Measurements from ENCODE around the gene DNAH17. TPM values are rescaled to one million over a fixed set of nuclear protein-coding genes. Genes with fewer than 3 reads are reported as not detected.
"Not testable (repeated sequence)": the region's sequence is repeated elsewhere in the genome, so short reads cannot be mapped to it uniquely, and the experiment has no call there.

The DNAH17 gene
- total RNA-seq, 1 donor from 2014 or later: under 0.01 TPM

DNA sequence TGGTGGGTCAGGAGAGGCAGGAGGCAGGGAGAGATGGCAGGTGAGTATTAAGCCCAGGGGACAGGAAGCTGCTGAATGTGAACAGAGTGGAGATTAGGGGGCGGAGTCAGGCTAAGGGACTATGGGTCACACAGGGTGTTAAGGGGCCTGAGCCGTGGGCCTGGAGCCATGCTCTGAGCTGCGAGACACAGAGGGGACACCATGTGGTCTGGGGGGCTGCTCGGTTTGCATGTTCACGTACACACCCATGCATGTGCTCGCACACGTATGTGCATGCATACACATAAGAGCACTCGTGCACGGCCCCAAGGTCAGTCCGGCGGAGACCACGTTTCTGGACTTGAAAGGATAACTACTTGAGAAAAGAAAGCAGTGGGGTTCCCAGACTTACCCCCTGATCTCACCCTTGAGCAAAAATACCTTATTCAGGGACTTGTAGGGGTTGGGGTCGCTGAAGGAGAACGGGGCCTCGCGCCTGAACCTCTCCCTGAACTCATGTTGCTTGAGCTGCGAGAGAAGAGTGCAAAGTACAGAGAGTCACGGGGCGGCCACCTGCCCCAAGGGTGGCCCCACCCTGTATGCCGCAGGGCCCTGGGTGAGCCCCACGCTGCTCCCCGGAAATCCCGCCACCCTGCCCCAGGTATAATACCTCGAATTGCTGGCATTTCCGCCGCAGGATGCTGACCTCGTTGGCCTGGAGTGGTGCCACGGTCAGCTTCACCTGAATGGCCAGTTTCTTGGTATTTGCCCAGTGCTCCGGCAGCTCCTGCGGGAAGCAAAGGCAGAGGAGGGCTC lies 50.8 kb downstream of the DNAH17 start:
- DNase-seq (ENCODE audit: low read depth, low spot score): no peak

DNA sequence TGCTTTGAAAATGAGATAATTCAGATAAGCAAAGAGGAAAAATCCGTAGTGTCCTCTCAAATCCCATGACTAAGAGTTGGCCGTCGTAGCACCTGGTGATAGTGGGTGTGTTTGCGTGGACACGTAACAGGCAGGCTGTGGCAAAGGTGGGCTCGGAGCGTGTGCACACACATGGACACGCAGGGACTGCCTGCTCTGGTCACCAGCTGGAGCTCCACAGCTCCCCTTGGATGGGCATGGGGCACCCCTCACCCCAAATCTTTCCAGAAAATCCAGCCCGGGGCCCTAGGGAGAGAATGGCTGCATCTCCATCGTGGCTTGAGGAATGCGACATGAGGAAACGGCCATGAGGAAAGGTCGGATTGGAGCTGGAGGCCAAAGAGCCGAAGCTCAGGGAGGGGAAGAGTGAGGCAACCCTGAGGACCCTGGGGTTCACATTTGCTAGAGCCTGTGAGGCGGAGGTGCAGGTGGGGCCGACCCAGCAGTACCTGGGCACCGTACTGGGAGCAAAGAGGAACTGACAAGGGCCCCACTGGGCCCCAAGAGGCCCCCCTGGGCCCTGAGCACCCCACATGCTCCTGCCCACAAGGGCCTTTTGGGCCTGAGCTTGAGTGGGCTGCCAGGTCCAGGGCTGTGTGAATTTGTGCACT lies 51.6 kb downstream of the DNAH17 start:
- DNase-seq (ENCODE audit: low read depth, low spot score): no peak

DNA sequence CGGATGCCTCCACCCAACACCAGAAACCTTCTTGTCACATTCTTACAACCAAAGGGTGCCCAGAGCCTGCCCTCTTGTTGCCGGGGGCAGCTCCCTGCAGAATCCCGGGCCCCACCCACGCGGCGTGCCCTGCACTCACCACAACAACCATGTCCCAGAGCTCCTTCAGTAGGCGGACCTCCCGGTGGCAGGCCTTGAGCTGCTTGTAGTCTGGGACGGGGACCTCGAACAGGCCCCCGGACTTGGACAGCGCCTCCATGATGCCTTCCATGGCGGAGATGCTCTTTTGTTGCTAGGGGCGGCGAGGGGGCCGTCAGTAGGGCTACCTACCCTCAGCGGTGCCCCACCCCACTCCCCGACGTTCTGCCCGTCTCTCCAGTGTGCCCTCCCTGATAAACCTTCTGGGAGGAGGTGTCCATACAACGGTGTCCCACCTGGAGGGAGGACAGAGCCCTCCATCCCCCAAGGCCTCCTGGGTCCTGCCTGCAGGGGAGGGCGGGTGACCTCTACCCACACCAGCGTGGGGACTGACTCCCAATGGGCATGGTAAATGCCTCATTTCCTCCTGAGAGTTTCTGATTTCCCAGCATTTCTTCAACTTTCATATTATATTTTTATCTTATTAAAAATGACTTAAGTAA lies 52.2 kb downstream of the DNAH17 start:
- no peak for DNase-seq (ENCODE audit: low read depth, low spot score)

- DNase-seq (ENCODE audit: low read depth, low spot score): no peak
Observed at GRCh38 chr17:78523934-78524655, 53.1 kb downstream of the DNAH17 start.

DNA sequence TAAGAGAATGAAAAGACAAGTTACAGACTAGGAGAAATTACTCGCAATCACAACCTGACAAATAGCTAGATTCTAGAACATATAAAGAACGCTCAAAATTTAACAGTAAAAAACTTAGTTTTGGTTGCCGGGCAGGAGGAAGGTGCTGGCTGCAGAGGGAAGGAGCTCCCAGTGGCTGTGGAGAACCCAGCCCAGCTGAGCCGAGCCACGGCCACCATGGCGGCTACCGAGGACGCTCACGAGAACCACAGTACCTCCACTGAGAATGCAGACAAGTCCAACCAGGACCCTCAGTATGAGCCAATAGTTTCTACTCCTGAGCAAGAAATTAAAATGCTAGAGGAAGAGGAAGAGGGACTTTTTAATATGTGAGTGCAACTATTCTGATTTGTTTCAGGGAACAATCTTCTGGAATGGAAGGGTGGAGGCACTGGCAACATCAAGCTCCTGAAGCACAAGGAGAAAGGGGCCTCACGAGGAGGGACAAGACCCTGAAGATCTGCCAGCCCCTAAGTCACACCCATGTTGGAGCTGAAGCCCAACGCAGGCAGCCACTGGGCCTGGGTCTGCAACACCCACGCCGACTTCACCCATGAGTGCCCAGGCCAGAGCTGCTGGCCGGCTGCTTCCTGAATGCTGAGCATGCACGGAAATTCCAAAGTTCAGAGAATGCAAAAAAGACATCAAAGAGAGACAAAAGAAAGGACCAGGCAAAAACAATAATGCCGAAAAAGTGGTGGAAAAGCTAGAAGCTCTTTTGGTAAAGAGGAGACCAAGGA lies 55.0 kb downstream of the DNAH17 start:
- no peak for DNase-seq (ENCODE audit: low read depth, low spot score)

DNA sequence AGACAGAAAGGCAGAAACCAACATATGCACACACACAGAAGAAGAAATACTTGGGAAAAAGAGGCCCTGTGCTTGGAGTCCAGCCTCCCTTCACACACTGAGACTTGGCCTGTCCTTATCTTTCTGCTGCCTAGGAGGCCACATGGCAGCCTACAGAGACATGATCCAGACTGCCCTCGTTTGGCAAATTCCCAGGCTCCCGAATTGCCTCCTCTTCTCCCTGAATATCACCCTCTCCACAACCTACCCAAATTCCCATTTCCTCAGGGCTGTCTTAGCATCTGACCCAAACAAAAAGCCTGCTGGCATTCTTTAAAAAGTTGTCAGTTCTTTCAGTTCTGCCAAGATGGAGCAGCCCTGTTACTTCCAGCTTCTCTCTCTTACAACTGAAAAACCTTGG lies 59.8 kb downstream of the DNAH17 start:
- no peak for DNase-seq (ENCODE audit: low read depth, low spot score)

GRCh38 chr17:78515480-78515879 lies 61.7 kb downstream of the DNAH17 start:
- no peak for DNase-seq (ENCODE audit: low read depth, low spot score)

DNA sequence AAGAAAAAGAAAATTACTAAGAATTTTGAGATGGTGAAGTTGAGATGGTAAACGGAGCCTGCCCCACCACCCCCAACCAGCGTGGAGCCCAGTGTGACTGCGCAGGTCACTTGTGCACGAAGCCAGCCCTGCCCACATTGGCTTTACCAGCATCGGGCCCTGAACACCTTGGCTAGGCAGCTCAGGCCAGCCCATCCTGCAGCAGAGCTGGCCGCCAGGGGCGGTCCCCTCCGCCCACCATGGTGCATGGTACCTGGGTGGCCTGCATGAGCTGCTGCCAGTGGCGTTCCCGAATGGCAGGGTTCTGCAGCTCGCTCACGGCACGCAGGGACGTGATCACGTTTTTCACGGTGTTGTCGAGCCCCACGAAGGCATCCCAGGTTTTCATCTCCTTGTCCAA lies 62.7 kb downstream of the DNAH17 start:
- DNase-seq (ENCODE audit: low read depth, low spot score): no peak

- DNase-seq (ENCODE audit: low read depth, low spot score): no peak
Observed at GRCh38 chr17:78512976-78513375, 64.2 kb downstream of the DNAH17 start.

DNA sequence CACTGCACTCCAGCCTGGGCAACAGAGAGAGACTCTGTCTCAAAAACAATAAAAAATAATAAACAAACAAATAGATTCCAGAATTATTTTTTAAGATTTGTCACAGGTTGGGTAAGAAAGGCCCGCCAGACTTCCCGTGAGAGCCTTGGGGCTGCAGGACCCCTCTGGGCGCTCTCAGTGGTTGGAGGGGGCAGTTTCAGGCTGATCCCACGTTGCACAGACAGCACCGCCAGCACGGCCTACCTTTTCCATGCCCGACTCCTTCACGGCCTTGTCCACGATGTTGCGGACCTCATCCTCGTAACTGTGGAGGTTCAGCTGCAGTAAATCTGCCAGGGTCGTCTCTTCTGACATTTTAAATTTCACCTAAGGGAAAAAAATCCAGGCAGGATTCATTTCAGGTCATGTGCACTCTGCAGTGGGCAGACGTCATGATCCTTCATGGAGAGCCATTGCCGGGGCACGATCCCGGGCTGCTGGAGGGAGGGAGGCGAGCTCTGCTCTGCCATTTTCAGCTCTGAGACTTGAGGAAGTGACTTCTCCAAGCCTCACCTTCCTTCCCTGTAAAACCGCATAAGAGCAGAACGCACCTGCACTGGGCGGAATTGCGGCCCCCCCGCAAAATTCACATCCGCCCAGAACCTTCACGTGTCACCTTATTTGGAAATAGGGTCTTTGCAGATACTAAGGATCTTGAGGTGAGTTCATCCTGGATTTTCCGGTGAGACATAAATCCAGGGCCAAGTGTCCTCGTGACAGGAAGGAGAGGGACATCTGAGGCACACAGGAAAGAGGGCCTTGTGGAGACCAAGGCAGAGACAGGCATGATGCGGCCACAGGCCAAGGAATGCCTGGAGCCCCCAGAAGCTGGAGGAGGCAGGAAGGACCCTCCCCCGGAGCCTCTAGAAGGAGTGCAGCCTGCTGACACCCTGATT lies 66.8 kb downstream of the DNAH17 start:
- DNase-seq (ENCODE audit: low read depth, low spot score): no peak

DNA sequence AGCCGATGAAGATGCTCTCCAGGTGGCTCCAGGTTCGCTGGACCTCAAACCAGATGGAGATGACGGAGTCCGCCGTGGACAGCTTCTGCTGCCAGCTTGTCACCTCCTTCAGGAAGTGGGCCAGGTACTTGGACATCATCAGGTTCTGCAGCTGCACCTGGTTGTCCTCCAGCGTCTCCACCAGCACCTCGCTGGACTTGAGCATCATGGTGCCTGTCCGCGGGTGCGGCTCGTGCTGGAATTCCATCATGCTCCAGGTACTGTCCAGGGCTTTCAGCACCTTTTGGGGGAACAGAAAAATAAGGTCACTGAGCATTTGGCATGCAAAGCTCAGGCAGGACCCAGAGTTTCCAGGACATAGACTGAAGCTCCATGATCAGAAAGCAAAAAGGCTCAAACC lies 69.7 kb downstream of the DNAH17 start:
- DNase-seq (ENCODE audit: low read depth, low spot score): no peak

DNA sequence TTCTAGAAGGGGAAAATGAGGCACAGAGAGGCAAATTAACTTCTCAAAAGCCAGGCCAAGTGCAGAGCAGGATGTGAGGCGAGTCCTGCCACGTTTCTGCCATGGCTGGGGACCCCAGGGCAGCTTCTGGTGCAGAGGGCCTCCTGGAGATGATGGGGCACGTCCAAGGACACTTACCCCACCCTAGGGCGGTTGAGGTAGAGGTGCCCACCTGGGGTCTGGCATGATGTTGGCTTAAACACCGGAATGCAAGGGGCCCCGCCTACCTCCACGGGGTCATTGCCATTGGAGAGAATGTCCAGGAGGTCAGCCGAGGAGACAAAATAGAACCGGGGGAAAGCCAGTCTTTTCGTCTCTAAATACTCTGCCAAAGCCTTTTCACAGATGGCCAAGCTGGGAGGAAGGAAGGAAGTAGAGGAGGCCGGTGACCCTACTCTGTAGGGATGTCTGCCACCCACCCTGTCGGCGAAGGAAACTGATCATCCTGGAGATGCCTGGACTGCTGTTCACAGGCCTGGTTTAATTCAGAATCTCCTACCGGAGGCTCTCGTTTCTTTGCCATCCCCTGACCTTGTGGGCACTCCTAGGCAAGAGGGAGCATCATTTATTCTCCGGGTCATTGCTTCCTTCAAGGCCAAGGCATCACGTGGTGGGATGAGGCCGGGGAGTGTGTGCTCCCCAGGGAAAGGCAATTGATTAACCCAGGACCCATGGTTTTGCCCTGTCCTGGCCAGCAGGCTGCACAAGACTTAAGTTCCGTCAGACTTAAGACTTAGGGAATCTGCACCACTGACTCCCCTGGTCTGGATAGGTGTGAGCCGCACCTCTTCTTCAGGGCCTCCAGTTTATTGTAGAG lies 70.5 kb downstream of the DNAH17 start:
- no peak for DNase-seq (ENCODE audit: low read depth, low spot score)

GRCh38 chr17:78504156-78504925 lies 72.9 kb downstream of the DNAH17 start:
- no peak for DNase-seq (ENCODE audit: low read depth, low spot score)

DNA sequence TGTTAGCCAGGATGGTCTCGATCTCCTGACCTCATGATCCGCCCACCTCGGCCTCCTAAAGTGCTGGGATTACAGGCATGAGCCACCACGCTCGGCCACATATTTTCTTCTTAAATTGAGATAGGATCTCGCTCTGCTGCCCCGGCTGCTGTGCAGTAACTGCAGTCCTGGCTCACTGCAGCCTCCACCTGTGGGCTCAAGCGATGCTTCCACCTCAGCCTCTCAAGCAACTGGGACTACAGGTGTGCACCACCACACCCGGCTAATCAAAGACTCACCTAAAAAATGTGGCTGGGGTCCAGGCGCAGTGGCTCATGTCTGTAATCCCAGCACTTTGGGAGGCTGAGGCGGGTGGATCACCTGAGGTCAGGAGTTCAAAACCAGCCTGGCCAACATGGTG lies 73.8 kb downstream of the DNAH17 start:
- DNase-seq (ENCODE audit: low read depth, low spot score): not testable (repeated sequence)

DNA sequence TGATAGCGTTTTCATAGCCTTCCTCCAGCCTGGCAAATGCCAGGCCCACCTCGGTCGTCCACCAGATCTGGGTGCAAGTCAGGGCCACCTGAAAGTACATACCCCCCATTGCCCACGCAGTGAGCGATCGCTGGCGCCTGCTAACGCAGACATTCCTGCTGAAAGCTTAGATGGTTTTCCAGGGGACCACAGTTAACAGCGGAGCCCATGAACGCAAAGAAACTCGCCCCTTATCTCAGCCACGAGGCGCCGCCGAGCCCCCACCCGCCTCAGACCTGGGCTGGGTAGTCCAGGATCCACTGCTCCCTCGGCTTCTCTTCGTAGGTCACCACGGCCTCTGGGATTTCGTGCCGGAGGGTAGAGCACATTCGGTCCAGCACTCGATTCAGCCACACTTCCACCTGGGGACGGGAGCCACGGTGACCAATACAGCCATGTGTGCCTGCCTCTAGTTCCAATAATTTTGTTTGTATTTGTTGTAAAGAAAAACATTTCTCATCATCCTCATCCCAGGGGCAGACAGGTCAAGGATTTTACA lies 74.5 kb downstream of the DNAH17 start:
- no peak for DNase-seq (ENCODE audit: low read depth, low spot score)

- no peak for DNase-seq (ENCODE audit: low read depth, low spot score)
Observed at GRCh38 chr17:78501241-78502036, 75.8 kb downstream of the DNAH17 start.

GRCh38 chr17:78500806-78501205 lies 76.4 kb downstream of the DNAH17 start:
- DNase-seq (ENCODE audit: low read depth, low spot score): no peak

All from pulmonary artery endothelial cell (primary cell).